AG09309 (cell line): ENCODE data around the gene VN1R5.
"Not testable (repeated sequence)": the region's sequence is repeated elsewhere in the genome, so short reads cannot be mapped to it uniquely, and the experiment has no call there.

Experiments
- DNase-seq: peaks from one replicate; pipeline ENCODE4 v3.0.0-alpha.2; 2010; ENCODE audit warnings: low read depth
- H3K4me3 ChIP-seq: 2 replicates; pipeline ENCODE4 v1.5.1; 2011; ENCODE audit warnings: mild to moderate bottlenecking, low read depth, low read length, moderate library complexity; ENCODE audit not compliant: control insufficient read depth
- CTCF ChIP-seq: IDR thresholded peaks from 2 replicates; pipeline ENCODE4 v1.5.1; 2011; ENCODE audit warnings: mild to moderate bottlenecking, low read depth, low read length, inconsistent platforms; ENCODE audit not compliant: insufficient read depth, control insufficient read depth; ENCODE audit errors: missing control alignments

VN1R5 gene

DNA sequence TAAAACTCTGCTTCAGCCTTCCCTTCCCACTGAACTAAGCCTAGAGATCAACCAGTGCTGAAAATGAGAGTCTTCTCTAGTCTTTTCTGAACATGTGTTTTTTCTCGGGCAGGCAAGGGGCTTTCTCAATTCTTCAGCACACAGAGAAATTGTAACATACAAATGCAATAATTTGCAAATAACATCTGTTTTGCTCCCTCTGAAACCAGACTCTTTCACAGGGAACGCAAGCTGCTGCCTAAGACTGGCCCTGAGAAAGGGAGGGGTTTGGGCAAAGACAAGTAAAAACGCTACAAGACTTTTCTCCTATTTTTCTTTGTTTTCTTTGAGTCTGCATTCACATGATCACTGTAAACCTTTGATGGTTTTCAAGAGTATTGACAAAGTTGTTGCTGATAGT, 39.6 kb upstream of the VN1R5 start:
- TF ChIP-seq CTCF = no peak
- DNase-seq = no peak
- no peak overlapping the region for H3K4me3 ChIP-seq

GRCh38 chr1:247218121-247218651, 37.7 kb upstream of the VN1R5 start:
- no peak for TF ChIP-seq CTCF
- H3K4me3 ChIP-seq = no peak overlapping the region
- no peak for DNase-seq

GRCh38 chr1:247220280-247220679, 35.6 kb upstream of the VN1R5 start:
- H3K4me3 ChIP-seq, DNase-seq: not testable (repeated sequence)

GRCh38 chr1:247222840-247223239, 33.0 kb upstream of the VN1R5 start:
- no peak for DNase-seq
- H3K4me3 ChIP-seq = no peak overlapping the region
- no peak for TF ChIP-seq CTCF

GRCh38 chr1:247224822-247225221, 31.1 kb upstream of the VN1R5 start:
- H3K4me3 ChIP-seq = no peak overlapping the region
- no peak for DNase-seq
- TF ChIP-seq CTCF = no peak

- TF ChIP-seq CTCF = no peak
- DNase-seq = peak; percentile 2
- no peak overlapping the region for H3K4me3 ChIP-seq
These were observed 27.7 kb upstream of the VN1R5 start for GRCh38 chr1:247228133-247228532.

DNA sequence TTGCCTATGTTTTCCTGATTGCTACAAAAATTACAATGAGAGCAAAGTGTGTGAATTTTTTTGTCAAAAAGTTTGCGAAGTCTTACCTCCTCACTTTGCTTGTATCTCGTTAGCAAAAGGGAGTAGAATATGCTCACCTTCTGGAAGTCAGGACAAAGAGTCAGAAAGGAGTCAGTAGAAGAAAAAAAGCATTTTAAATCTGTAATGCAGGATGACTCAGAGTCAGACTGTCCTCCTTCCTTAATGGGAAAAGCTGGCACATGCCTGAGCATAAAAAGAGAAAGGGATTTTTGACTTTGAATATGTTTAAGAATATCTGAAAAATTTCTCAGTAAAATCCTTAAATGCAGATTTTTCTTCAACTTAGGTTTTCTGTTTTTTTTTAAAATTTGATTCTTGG, 14.2 kb upstream of the VN1R5 start:
- DNase-seq = no peak
- no peak overlapping the region for H3K4me3 ChIP-seq
- TF ChIP-seq CTCF = no peak
